Esophagus squamous epithelium (tissue), 5 donors: ENCODE measurements around the gene C5orf63. TPM values are rescaled to one million over a fixed set of nuclear protein-coding genes. Genes with fewer than 3 reads are reported as not detected.
"Not testable (repeated sequence)": the region's sequence is repeated elsewhere in the genome, so short reads cannot be mapped to it uniquely, and the experiment has no call there.

Source experiments
- DNase-seq: peaks from one replicate; lab custom pipeline; 2025; lab: John Stamatoyannopoulos, UW
- H3K27ac ChIP-seq, 4 donors: fragments of 200-600 bp; sonication (generic); one replicate each; pipeline ENCODE4 v1.5.1; 2016 to 2019; ENCODE audit warnings: mild to moderate bottlenecking in 1 of 4
- H3K27me3 ChIP-seq, 4 donors: fragments of 200-600 bp; sonication (generic); 1 replicate in 3 of 4; 2 replicates in 1 of 4; pipeline versions ENCODE4 v1.5.1 to v1.6.0; 2017 to 2021; ENCODE audit warnings: antibody characterized with exemption in 1 of 4
- H3K36me3 ChIP-seq, 3 donors: fragments of 200-600 bp; sonication (generic); one replicate each; pipeline ENCODE4 v1.5.1; 2016 to 2019
- H3K4me1 ChIP-seq, 3 donors: fragments of 200-600 bp; sonication (generic); one replicate each; pipeline ENCODE4 v1.5.1; 2017 to 2019
- H3K4me3 ChIP-seq, 4 donors: fragments of 200-600 bp; sonication (generic); 1 replicate in 3 of 4; 2 replicates in 1 of 4; pipeline ENCODE4 v1.5.1; 2016 to 2019; ENCODE audit warnings: mild to moderate bottlenecking in 2 of 4, moderate library complexity in 1 of 4
- H3K9me3 ChIP-seq, 3 donors: fragments of 200-600 bp; sonication (generic); one replicate each; pipeline ENCODE4 v1.5.1; 2016 to 2019
- POLR2A ChIP-seq, 4 donors: fragments of 450-650 bp; IDR thresholded peaks; one replicate each; pipeline ENCODE4 v1.6.1; 2017; ENCODE audit warnings: antibody characterized with exemption in 4 of 4, mild to moderate bottlenecking in 4 of 4, moderate library complexity in 3 of 4
- WGBS, 2 donors: methylation state at CpG; one replicate each; pipeline ENCODE4 v1.1.5; 2018; 5-methylcytosine and 5-hydroxymethylcytosine counted together
- intact Hi-C: fragments of 100-400 bp; cut with DNase I; formaldehyde crosslinking; loops from one replicate; pipeline ENCODE4 v1.15.0; 2022
- total RNA-seq, 4 donors: library from RNA; depleted of rRNA; stranded (reverse); fragments of >200 nt; gene quantifications; one replicate each; pipeline ENCODE4 v1.1.0, GENCODE V29; 2016
- TF ChIP-seq, protein P1 (sequence below), 6 experiments: fragments of 450-650 bp in 4 of 6; fragments of 200-600 bp in 2 of 6; sonication (generic) in 2 of 6; IDR thresholded peaks; one replicate each; pipeline ENCODE4 v1.5.1; 2016 to 2019; ENCODE audit warnings: antibody characterized with exemption in 6 of 6, mild to moderate bottlenecking in 4 of 6, moderate library complexity in 4 of 6
- donor health status: DM: yes; HTN: yes; CAD: no.

Gene C5orf63
- total RNA-seq, 4 donors from 2014 or later, result 3.4 to 5.1 (median 3.9) TPM

DNA sequence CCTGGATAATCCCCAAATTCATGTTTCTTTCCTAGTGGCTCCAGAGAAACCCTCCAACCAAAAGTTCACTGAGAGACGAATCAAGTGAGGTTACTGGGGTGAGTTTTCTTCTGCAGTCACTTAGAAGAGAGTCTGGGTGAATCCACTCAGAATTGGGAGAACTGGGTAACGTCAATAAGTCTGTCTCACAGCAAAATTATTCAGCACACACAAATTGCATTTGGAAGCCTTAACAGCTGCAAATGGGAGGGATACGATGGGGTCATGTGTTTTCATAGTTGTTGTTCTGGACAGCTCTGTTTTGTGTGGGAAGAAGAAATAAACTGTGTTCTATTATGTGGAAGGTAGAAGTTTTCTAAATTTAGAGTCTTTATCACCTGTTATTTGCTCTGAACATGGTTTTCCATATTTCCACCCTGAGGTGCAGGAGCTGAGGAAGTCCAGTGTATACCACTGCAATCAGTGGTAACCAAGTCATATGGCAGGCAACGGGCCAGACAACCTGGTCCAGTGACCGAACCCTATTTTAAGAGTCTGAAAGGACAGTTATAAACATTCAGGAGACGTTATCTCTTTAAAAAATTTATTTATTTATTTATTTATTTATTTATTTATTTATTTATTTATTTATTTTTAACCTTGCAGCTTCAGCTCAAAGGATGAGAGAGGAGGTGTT, 64.9 kb downstream of the C5orf63 start:
- H3K4me1 ChIP-seq, result peaks cover 0 to 4% (median 0%) of the 10 kb centered on the region in 3 donors
- no peaks in the 10 kb centered on the region for H3K36me3 ChIP-seq
- WGBS, 2 donors, result 78 to 91% methylated on average over 6 of the region's 6 CpGs
- H3K27me3 ChIP-seq, result no peaks in the 10 kb centered on the region
- H3K4me3 ChIP-seq, result no peak overlapping the region
- intact Hi-C loops, result no loop called here
- no peak overlapping the region for H3K27ac ChIP-seq
- TF ChIP-seq, protein P1, sequence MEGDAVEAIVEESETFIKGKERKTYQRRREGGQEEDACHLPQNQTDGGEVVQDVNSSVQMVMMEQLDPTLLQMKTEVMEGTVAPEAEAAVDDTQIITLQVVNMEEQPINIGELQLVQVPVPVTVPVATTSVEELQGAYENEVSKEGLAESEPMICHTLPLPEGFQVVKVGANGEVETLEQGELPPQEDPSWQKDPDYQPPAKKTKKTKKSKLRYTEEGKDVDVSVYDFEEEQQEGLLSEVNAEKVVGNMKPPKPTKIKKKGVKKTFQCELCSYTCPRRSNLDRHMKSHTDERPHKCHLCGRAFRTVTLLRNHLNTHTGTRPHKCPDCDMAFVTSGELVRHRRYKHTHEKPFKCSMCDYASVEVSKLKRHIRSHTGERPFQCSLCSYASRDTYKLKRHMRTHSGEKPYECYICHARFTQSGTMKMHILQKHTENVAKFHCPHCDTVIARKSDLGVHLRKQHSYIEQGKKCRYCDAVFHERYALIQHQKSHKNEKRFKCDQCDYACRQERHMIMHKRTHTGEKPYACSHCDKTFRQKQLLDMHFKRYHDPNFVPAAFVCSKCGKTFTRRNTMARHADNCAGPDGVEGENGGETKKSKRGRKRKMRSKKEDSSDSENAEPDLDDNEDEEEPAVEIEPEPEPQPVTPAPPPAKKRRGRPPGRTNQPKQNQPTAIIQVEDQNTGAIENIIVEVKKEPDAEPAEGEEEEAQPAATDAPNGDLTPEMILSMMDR (IDR thresholded peaks at IDR 0.05), result no peak
- no peak for TF ChIP-seq POLR2A (IDR thresholded peaks at IDR 0.05)
- H3K9me3 ChIP-seq, result no peaks in the 10 kb centered on the region
- no peak for DNase-seq

DNA sequence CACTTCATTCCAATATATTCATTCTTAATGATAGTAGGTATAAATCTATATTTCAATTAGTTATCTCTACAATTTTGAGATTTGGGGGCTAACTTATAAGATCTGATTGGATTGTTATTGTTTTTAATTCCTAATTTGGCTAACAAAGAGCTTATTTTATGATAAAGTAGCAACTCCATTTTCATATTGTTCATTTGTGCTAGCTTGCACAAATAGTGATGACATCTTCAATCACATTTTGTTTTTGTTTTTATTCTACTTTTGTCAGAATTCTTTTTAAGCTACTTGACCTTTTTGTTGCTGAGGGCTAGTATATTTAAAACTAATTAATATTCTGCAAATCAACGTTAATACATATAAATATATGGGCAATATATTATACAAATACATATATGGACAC, 65.8 kb downstream of the C5orf63 start:
- no peaks in the 10 kb centered on the region for H3K27me3 ChIP-seq
- intact Hi-C loops, result no loop called here
- no peaks in the 10 kb centered on the region for H3K36me3 ChIP-seq
- no peak for DNase-seq
- peaks cover 0 to 4% (median 0%) of the 10 kb centered on the region in 3 donors for H3K4me1 ChIP-seq
- no peaks in the 10 kb centered on the region for H3K9me3 ChIP-seq
- TF ChIP-seq, protein P1 (IDR thresholded peaks at IDR 0.05), result no peak
- no peak for TF ChIP-seq POLR2A (IDR thresholded peaks at IDR 0.05)
- H3K4me3 ChIP-seq, result no peak overlapping the region
- WGBS, 2 donors, result 74 to 76% methylated on average over 1 of the region's 1 CpG
- no peak overlapping the region for H3K27ac ChIP-seq

DNA sequence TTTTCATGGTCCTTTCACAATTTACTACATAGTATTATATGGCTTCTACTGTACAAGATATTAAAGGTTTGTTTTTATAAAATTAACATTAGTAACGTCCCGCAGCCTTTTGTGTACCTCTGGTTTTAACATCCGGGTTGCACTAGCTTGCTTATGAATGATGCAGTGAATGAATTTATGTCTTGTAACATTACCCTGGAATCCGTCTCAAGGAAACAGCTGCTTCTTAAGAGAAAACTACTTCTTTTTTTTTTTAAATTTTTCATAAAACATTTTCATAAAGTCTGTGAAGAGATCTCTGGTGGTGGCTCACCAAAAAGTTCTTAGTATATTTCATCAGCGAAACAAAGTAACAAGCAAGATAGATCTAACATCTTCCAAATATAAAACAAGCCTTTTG, 66.6 kb downstream of the C5orf63 start:
- H3K4me1 ChIP-seq, result peaks cover 0 to 4% (median 0%) of the 10 kb centered on the region in 3 donors
- no peak overlapping the region for H3K27ac ChIP-seq
- WGBS, 2 donors, result 49 to 51% methylated on average over 5 of the region's 5 CpGs
- TF ChIP-seq, protein P1 (IDR thresholded peaks at IDR 0.05), result no peak
- TF ChIP-seq POLR2A (IDR thresholded peaks at IDR 0.05), result no peak
- no peak overlapping the region for H3K4me3 ChIP-seq
- DNase-seq, result no peak
- intact Hi-C loops, result no loop called here
- no peaks in the 10 kb centered on the region for H3K9me3 ChIP-seq
- no peaks in the 10 kb centered on the region for H3K27me3 ChIP-seq
- H3K36me3 ChIP-seq, result no peaks in the 10 kb centered on the region

DNA sequence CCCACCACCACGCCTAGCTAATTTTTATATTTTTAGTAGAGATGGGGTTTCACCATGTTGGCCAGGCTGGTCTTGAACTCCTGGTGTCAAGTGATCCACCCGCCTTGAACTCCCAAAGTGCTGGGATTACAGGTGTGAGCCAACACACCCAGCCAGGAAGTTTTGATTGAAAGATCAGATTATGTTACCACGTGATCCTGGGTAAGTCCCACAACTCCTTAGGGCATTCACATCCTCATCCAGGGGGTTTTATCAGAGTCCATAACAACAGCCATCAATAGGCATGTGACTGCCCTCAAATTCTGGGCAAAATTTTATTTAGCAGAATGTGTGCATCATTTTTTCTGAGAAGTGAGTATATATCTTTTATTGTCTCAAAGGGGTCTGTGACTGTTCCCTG, 68.0 kb downstream of the C5orf63 start:
- H3K27me3 ChIP-seq, H3K4me1 ChIP-seq, intact Hi-C loops, H3K27ac ChIP-seq, H3K4me3 ChIP-seq, H3K36me3 ChIP-seq, DNase-seq, H3K9me3 ChIP-seq: not testable (repeated sequence)
- WGBS, 2 donors, result 60 to 80% methylated on average over 3 of the region's 3 CpGs

DNA sequence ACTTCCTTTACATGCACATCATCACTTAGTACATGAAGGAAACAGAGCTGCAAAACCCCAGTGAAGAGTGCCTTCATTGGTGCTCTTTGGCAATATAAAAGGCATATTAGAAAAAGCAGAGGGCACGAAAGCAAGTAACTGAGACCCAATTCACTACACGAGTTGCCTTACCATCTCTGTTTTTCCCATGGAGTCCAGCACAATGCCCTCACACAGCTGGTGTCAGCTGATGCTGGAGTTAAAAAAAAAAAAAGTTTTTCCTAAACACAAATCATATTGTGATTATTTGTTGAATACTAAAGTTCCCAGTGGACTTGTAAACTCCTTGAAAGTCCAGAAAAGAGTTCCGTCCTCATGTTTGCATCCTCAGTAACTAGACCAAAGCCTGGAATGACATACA, 68.6 kb downstream of the C5orf63 start:
- intact Hi-C loops, result no loop called here
- H3K27ac ChIP-seq, result no peak overlapping the region
- WGBS, 2 donors, result 69 to 79% methylated on average over 3 of the region's 3 CpGs

More for the DNA sequence above, 68.6 kb downstream of the C5orf63 start:
- DNase-seq, result no peak
- no peak for TF ChIP-seq POLR2A (IDR thresholded peaks at IDR 0.05)
- TF ChIP-seq, protein P1 (IDR thresholded peaks at IDR 0.05), result no peak
- H3K4me3 ChIP-seq, result no peak overlapping the region
- H3K4me1 ChIP-seq, result no peaks in the 10 kb centered on the region
- H3K36me3 ChIP-seq, result no peaks in the 10 kb centered on the region
- no peaks in the 10 kb centered on the region for H3K9me3 ChIP-seq
- H3K27me3 ChIP-seq, result no peaks in the 10 kb centered on the region
